HUES6 (cell line): ENCODE results near the gene CARD19.
A peak's percentile ranks its signal among the peaks of the same experiment; 100 is the strongest.
"Not testable (repeated sequence)": the region's sequence is repeated elsewhere in the genome, so short reads cannot be mapped to it uniquely, and the experiment has no call there.

Source experiments
- H3K27ac ChIP-seq: 2 replicates; pipeline ENCODE4 v1.7.0; 2013; ENCODE audit warnings: low read depth, mild to moderate bottlenecking, low read length, inconsistent platforms
- H3K27me3 ChIP-seq: 2 replicates; pipeline ENCODE4 v1.6.1; 2013; ENCODE audit warnings: low read length; ENCODE audit not compliant: control insufficient read depth, insufficient read depth
- H3K36me3 ChIP-seq: 2 replicates; pipeline ENCODE4 v1.6.1; 2013; ENCODE audit warnings: low read length; ENCODE audit not compliant: control insufficient read depth, insufficient read depth
- H3K4me1 ChIP-seq: 2 replicates; pipeline ENCODE4 v1.6.1; 2013; ENCODE audit warnings: low read length; ENCODE audit not compliant: control insufficient read depth, insufficient read depth
- H3K4me3 ChIP-seq: 2 replicates; pipeline ENCODE4 v1.5.1; 2013; ENCODE audit warnings: low read depth, low read length
- H3K9ac ChIP-seq: one replicate; pipeline ENCODE4 v1.6.1; 2013; ENCODE audit warnings: mild to moderate bottlenecking, low read length
- H3K9me3 ChIP-seq: 2 replicates; pipeline ENCODE4 v1.6.1; 2013; ENCODE audit warnings: low read depth, low read length; ENCODE audit not compliant: control insufficient read depth, insufficient read depth

The CARD19 gene

DNA sequence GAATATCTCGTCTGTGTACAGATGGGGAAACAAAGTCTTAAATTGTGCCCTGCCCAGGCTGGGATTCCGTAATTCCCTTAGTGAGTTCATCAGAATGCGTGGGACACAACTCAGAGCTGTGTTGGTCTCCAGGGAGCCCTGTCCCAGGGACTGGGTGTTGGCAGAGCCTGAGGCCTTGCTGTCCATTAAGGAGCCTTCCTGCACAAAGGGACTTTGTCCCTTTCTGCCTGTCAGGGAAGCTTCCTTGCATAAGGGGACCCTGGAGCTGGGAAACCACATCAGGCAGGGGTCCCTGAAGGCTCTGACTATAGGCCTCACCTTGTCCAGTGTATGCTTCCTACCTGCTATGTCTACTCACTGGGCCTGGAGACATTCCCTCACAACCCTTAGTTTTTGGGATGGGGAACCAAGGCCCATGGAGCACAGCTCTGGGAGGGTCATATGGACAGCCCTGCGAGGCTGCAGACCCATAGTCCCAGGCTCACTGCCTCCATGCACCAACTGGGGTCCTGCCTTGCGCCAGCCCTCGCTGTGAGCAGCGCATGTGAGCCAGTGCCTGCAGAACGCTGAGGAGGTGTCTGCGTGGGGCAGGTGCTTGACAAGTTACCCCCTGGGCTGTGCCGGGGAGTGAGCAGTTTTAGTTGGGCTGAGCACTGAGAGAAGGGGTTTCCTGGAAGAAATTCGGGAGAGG is 1.6 kb downstream of the CARD19 start:
- H3K27me3 ChIP-seq = no peaks in the 10 kb centered on the region

GRCh38 chr9:93098236-93098946 is 2.4 kb downstream of the CARD19 start:
- no peaks in the 10 kb centered on the region for H3K9me3 ChIP-seq
- H3K36me3 ChIP-seq = no peaks in the 10 kb centered on the region
- H3K4me1 ChIP-seq = peaks cover 16% of the 10 kb centered on the region
- no peak overlapping the region for H3K4me3 ChIP-seq
- no peak overlapping the region for H3K9ac ChIP-seq
- H3K27me3 ChIP-seq = no peaks in the 10 kb centered on the region
- no peak overlapping the region for H3K27ac ChIP-seq

More for the DNA sequence above, 1.6 kb downstream of the CARD19 start:
- Histone ChIP-seq H3K9ac (no peak overlapping the region), H3K4me3 (peak overlapping the region; percentile 89), H3K9me3 (no peaks in the 10 kb centered on the region), H3K27ac (no peak overlapping the region), H3K4me1 (peaks cover 16% of the 10 kb centered on the region), H3K36me3 (no peaks in the 10 kb centered on the region)

DNA sequence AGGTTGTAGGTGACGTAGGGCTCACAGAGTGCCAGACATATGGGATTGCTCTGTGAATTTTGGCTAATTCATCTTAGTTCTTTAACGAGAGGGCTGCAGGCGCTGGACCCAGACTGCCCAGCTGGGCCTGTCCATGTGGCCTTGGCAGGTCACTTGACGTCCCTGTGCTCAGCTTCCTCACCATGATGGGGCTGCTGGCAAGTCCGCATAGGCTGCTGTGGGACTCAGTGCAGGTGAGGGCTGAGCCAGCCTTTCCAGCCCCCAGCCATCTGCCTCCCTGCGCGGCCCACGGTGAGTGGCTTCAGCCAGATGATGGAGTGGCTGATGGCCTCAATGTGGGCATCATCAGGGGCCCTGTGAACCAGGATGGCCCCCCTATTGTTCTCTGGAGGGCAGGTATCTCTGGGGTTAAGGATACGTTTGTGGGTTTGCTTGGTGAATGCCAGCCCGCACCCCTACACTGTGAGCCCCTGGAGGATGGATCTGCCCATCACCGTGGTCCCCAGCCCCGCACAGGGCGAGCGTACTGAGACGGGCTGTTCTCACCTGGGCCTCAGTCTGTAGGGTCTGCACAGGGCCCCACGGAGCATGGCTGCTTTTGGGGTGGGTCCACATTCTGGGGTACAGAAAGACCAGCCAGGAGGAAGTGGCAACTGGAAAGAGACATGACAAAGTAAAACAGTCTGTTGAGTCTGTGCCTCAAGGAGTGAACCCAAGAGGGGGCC is 3.7 kb downstream of the CARD19 start:
- Histone ChIP-seq H3K4me3 (no peak overlapping the region), H3K27ac (no peak overlapping the region), H3K9ac (no peak overlapping the region), H3K9me3 (no peaks in the 10 kb centered on the region; the same call in 1 of the 2 replicates), H3K27me3 (no peaks in the 10 kb centered on the region), H3K4me1 (peaks cover 13% of the 10 kb centered on the region), H3K36me3 (no peaks in the 10 kb centered on the region)

- H3K4me1 ChIP-seq = peaks cover 8% of the 10 kb centered on the region
- no peaks in the 10 kb centered on the region; the same call in 1 of the 2 replicates for H3K9me3 ChIP-seq
- H3K9ac ChIP-seq = no peak overlapping the region
- H3K36me3 ChIP-seq = no peaks in the 10 kb centered on the region
- no peak overlapping the region for H3K4me3 ChIP-seq
- H3K27me3 ChIP-seq = no peaks in the 10 kb centered on the region
- H3K27ac ChIP-seq = no peak overlapping the region
These were observed 4.2 kb downstream of the CARD19 start for GRCh38 chr9:93100276-93100636.

GRCh38 chr9:93101086-93101485 is 5.1 kb downstream of the CARD19 start:
- not testable (repeated sequence) for H3K4me1 ChIP-seq

GRCh38 chr9:93105620-93106019 is 9.6 kb downstream of the CARD19 start:
- no peak overlapping the region for H3K4me3 ChIP-seq
- no peaks in the 10 kb centered on the region for H3K27me3 ChIP-seq
- no peak overlapping the region for H3K27ac ChIP-seq
- no peaks in the 10 kb centered on the region for H3K4me1 ChIP-seq
- H3K9ac ChIP-seq = no peak overlapping the region
- no peaks in the 10 kb centered on the region for H3K36me3 ChIP-seq
- H3K9me3 ChIP-seq = no peaks in the 10 kb centered on the region; the same call in 1 of the 2 replicates

More at GRCh38 chr9:93101086-93101485, 5.1 kb downstream of the CARD19 start:
- H3K27me3 ChIP-seq, H3K4me3 ChIP-seq, H3K9me3 ChIP-seq, H3K9ac ChIP-seq, H3K27ac ChIP-seq, H3K36me3 ChIP-seq: not testable (repeated sequence)

DNA sequence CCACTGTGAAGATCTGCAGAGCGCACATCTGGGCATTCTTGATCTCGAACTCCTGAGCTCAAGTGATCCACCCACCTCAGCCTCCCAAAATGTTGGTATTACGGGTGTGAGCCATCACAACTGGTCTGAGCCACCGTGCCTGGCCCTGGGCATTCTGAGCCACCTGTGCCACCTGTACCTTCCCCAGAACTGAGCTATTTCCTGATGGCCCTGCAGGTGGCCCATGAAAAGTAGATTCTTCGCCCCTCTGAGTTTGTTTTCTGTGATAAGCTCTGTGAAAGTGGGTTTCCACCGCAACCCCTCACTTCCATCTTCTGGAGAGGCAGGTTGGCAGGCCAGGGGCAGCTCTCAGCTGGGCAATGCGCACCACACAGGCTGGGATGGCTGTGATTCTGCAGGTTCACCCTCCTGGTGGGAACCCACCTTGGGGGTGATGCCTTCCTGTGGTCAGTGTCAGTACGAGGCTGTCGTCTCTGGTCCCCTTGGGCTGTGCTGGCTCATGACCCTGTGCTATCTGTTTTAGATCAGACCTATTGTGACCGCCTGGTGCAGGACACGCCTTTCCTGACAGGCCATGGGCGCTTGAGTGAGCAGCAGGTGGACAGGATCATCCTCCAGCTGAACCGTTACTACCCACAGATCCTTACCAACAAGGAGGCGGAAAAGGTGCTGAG is 11.3 kb downstream of the CARD19 start:
- Histone ChIP-seq H3K9ac (no peak overlapping the region), H3K4me1 (no peaks in the 10 kb centered on the region; the same call in 1 of the 2 replicates)

DNA sequence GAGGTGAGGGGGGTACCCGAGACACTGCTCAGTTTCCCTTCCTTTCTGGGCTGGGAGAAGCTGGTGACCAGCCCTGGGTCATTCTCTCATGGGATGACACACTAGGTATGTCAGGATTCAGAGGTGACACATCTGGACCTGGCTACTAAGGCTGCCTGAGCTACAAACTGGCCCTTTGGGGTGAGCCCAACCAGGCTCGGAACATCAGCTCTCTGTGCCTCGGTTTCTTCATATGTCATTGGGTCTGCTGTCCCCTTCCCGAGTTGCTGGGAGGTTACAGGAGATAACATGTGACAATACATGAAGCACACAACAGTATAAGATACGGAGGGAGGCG is 11.8 kb downstream of the CARD19 start:
- H3K36me3 ChIP-seq = no peaks in the 10 kb centered on the region
- H3K9ac ChIP-seq = no peak overlapping the region
- no peaks in the 10 kb centered on the region; the same call in 1 of the 2 replicates for H3K4me1 ChIP-seq
- H3K27me3 ChIP-seq = no peaks in the 10 kb centered on the region
- no peak overlapping the region for H3K27ac ChIP-seq
- no peak overlapping the region for H3K4me3 ChIP-seq
- H3K9me3 ChIP-seq = no peaks in the 10 kb centered on the region; the same call in 1 of the 2 replicates

More for the DNA sequence above, 11.3 kb downstream of the CARD19 start:
- Histone ChIP-seq H3K27me3 (no peaks in the 10 kb centered on the region), H3K36me3 (no peaks in the 10 kb centered on the region), H3K9me3 (no peaks in the 10 kb centered on the region; the same call in 1 of the 2 replicates), H3K4me3 (no peak overlapping the region), H3K27ac (no peak overlapping the region)

DNA sequence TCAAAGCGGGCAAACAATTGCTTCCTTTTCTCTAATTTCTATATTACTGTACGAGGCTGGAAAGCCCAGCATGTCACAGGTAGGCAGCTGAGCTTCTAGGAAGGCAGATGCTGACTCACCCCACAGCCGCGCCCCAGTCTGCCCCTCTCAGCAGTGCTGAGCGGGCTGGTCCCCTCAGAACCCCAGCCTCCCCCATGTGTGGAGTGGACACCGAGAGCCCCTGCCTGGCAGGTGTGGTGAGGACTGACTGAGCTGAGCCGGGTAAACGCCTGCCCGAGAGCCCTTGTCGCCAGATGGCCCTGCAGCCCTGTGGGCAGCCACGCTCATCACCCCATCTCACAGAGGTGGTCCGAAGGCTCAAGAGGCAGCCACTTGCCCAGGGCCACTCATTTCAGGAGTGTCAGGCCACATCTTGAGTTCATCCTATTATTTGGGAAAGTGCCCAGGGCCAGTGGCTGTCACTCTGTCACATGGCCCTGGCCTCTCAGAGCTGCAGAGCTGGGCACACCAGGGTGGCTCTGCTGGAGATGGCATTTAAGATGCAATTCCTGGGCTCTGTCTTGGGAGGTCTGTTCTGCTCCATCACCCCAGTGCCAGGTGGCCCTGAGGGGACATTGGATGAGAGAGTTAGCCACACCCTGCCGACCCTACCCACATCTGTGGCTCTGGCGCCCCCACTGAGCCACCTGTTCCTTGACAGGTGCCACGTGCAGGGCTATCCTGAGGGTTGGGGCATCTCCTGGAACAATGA is 12.4 kb downstream of the CARD19 start:
- Histone ChIP-seq H3K4me3 (no peak overlapping the region), H3K36me3 (no peaks in the 10 kb centered on the region), H3K9me3 (no peaks in the 10 kb centered on the region; the same call in 1 of the 2 replicates), H3K27me3 (no peaks in the 10 kb centered on the region), H3K9ac (no peak overlapping the region), H3K4me1 (no peaks in the 10 kb centered on the region; the same call in 1 of the 2 replicates), H3K27ac (no peak overlapping the region)

- Histone ChIP-seq H3K27ac (no peak overlapping the region), H3K9ac (no peak overlapping the region), H3K4me3 (no peak overlapping the region), H3K9me3 (no peaks in the 10 kb centered on the region), H3K36me3 (no peaks in the 10 kb centered on the region), H3K27me3 (no peaks in the 10 kb centered on the region), H3K4me1 (peaks cover 13% of the 10 kb centered on the region)
These were observed 14.4 kb downstream of the CARD19 start for GRCh38 chr9:93110311-93110855.
